H1 (cell line): ENCODE measurements around the gene SLAMF6. TPM values are rescaled to one million over a fixed set of nuclear protein-coding genes. Genes with fewer than 3 reads are reported as not detected.
"Not testable (repeated sequence)": the region's sequence is repeated elsewhere in the genome, so short reads cannot be mapped to it uniquely, and the experiment has no call there.

Experiments used
- CTCF ChIA-PET: fragments of 300-600 bp; sonication (Branson Sonifier 250); formaldehyde crosslinking; loops from one replicate; lab custom pipeline; 2021; ENCODE audit not compliant: partially characterized antibody; lab: Charles Lee
- POLR2A ChIA-PET: fragments of 300-600 bp; sonication (Branson Sonifier 250); formaldehyde crosslinking; loops from one replicate; lab custom pipeline; 2021; ENCODE audit warnings: inconsistent platforms; ENCODE audit not compliant: partially characterized antibody; lab: Charles Lee
- DNase-seq, 2 experiments: peaks; one replicate each; pipeline versions ENCODE4 v3.0.0 to v3.0.0-alpha.2; 2010 to 2022; ENCODE audit warnings: low spot score in 2 of 2, low read depth in 1 of 2, mixed read lengths in 1 of 2
- FAIRE-seq: peaks from 2 replicates; lab custom pipeline; 2011; peaks lifted over from hg19 to GRCh38; lab: Jason Lieb, UNC
- H2AFZ ChIP-seq: 2 replicates; pipeline ENCODE4 v1.8.1; 2012; ENCODE audit warnings: low read length, inconsistent platforms
- H2AK5ac ChIP-seq: 2 replicates; pipeline ENCODE4 v1.6.1; 2013; ENCODE audit warnings: low read depth, low read length
- H2BK120ac ChIP-seq: replicated peaks from 2 replicates; pipeline ENCODE3; 2013; ENCODE audit warnings: low read depth, low read length, inconsistent platforms
- H2BK12ac ChIP-seq: 2 replicates; pipeline ENCODE4 v1.6.1; 2013; ENCODE audit warnings: low read depth, low read length
- H2BK15ac ChIP-seq: 2 replicates; pipeline ENCODE4 v1.6.1; 2013; ENCODE audit warnings: low read length
- H2BK20ac ChIP-seq: 2 replicates; pipeline ENCODE4 v1.6.1; 2013; ENCODE audit warnings: low read length
- H2BK5ac ChIP-seq: 2 replicates; pipeline ENCODE4 v1.6.1; 2013; ENCODE audit warnings: low read depth, low read length
- H3K14ac ChIP-seq: 2 replicates; pipeline ENCODE4 v1.6.1; 2013; ENCODE audit warnings: inconsistent platforms; ENCODE audit not compliant: insufficient read length
- H3K18ac ChIP-seq: 2 replicates; pipeline ENCODE4 v1.6.1; 2013; ENCODE audit warnings: low read length; ENCODE audit errors: extremely low read depth
- H3K23ac ChIP-seq: 2 replicates; pipeline ENCODE4 v1.6.1; 2013; ENCODE audit warnings: inconsistent platforms; ENCODE audit not compliant: insufficient read length
- H3K23me2 ChIP-seq: 2 replicates; pipeline ENCODE4 v1.6.1; 2013; ENCODE audit warnings: low read depth, low read length
- H3K27ac ChIP-seq: 2 replicates; pipeline ENCODE4 v1.6.1; 2011; ENCODE audit warnings: low read depth, low read length, inconsistent platforms
- H3K27me3 ChIP-seq, 4 experiments: replicated peaks in 1 of 4; 1 replicate in 1 of 4; 2 replicates in 3 of 4; pipeline versions ENCODE4 v1.6.1 to v1.8.1; 2011 to 2013; ENCODE audit warnings: low read length in 3 of 4, mild to moderate bottlenecking in 3 of 4, inconsistent platforms in 2 of 4, mixed read lengths in 2 of 4, moderate library complexity in 1 of 4; ENCODE audit not compliant: control insufficient read depth in 3 of 4, insufficient read depth in 3 of 4; ENCODE audit errors: extremely low read depth in 1 of 4
- H3K36me3 ChIP-seq, 4 experiments: 2 replicates each; pipeline versions ENCODE4 v1.6.1 to v1.8.1; 2011 to 2013; ENCODE audit warnings: mild to moderate bottlenecking in 4 of 4, low read length in 3 of 4, moderate library complexity in 2 of 4, control low read depth in 1 of 4, inconsistent platforms in 1 of 4; ENCODE audit not compliant: insufficient read depth in 4 of 4, control insufficient read depth in 2 of 4
- H3K4ac ChIP-seq: replicated peaks from 2 replicates; pipeline ENCODE3; 2013; ENCODE audit warnings: low read length, low read depth, mixed read lengths, inconsistent platforms; ENCODE audit not compliant: insufficient read length
- H3K4me1 ChIP-seq, 4 experiments: replicated peaks in 1 of 4; 1 replicate in 1 of 4; 2 replicates in 3 of 4; pipeline versions ENCODE4 v1.6.1 to v1.8.1; 2011 to 2013; ENCODE audit warnings: low read length in 3 of 4, inconsistent platforms in 2 of 4, mixed read lengths in 1 of 4; ENCODE audit not compliant: insufficient read depth in 4 of 4, control insufficient read depth in 3 of 4
- H3K4me2 ChIP-seq, 2 experiments: 2 replicates each; pipeline versions ENCODE4 v1.6.1 to v1.8.1; 2011 to 2013; ENCODE audit warnings: low read depth in 2 of 2, low read length in 2 of 2, control low read depth in 1 of 2, inconsistent platforms in 1 of 2, mild to moderate bottlenecking in 1 of 2; ENCODE audit not compliant: insufficient read depth in 1 of 2
- H3K4me3 ChIP-seq, 4 experiments: fragments of 200-600, 300-600 bp in 1 of 4; sonication (generic), shearing (Covaris generic), sonication (Bioruptor Twin) in 1 of 4; 2 replicates each; pipeline versions ENCODE4 v1.5.1 to v1.8.1; 2011 to 2016; ENCODE audit warnings: low read length in 4 of 4, low read depth in 3 of 4, control low read depth in 2 of 4, inconsistent platforms in 2 of 4, mild to moderate bottlenecking in 2 of 4, mixed read lengths in 1 of 4, moderate library complexity in 1 of 4; ENCODE audit not compliant: insufficient read depth in 2 of 4; ENCODE audit errors: extremely low read depth in 1 of 4
- H3K56ac ChIP-seq: replicated peaks from 2 replicates; pipeline ENCODE3; 2013; ENCODE audit warnings: low read depth, mild to moderate bottlenecking, mixed read lengths, low read length, inconsistent platforms; ENCODE audit not compliant: insufficient read length
- H3K79me1 ChIP-seq: 2 replicates; pipeline ENCODE4 v1.6.1; 2013; ENCODE audit warnings: low read depth, low read length, control low read depth
- H3K79me2 ChIP-seq, 2 experiments: 2 replicates each; pipeline versions ENCODE4 v1.6.1 to v1.8.1; 2012 to 2013; ENCODE audit warnings: low read length in 2 of 2, mild to moderate bottlenecking in 2 of 2, inconsistent platforms in 1 of 2; ENCODE audit not compliant: insufficient read depth in 2 of 2, control insufficient read depth in 1 of 2
- H3K9ac ChIP-seq, 4 experiments: replicated peaks in 1 of 4; 1 replicate in 1 of 4; 2 replicates in 3 of 4; pipeline versions ENCODE4 v1.6.1 to v1.8.1; 2011 to 2013; ENCODE audit warnings: low read depth in 3 of 4, low read length in 3 of 4, control low read depth in 2 of 4, mild to moderate bottlenecking in 2 of 4, moderate library complexity in 2 of 4, inconsistent platforms in 1 of 4; ENCODE audit errors: extremely low read depth in 1 of 4
- H3K9me3 ChIP-seq, 2 experiments: 2 replicates each; pipeline versions ENCODE4 v1.6.1 to v1.8.1; 2012 to 2013; ENCODE audit warnings: mild to moderate bottlenecking in 2 of 2, moderate library complexity in 2 of 2, control low read depth in 1 of 2, inconsistent platforms in 1 of 2, low read depth in 1 of 2, low read length in 1 of 2, mixed read lengths in 1 of 2; ENCODE audit not compliant: insufficient read depth in 2 of 2
- H4K20me1 ChIP-seq, 2 experiments: replicated peaks in 1 of 2; 2 replicates each; pipeline versions ENCODE3 to v1.8.1; 2011 to 2013; ENCODE audit warnings: inconsistent platforms in 2 of 2, low read length in 2 of 2, mild to moderate bottlenecking in 1 of 2; ENCODE audit not compliant: insufficient read depth in 2 of 2, control insufficient read depth in 1 of 2
- H4K5ac ChIP-seq: 2 replicates; pipeline ENCODE4 v1.6.1; 2013; ENCODE audit warnings: low read length, low read depth, mixed read lengths, inconsistent platforms; ENCODE audit not compliant: insufficient read length
- H4K8ac ChIP-seq: 2 replicates; pipeline ENCODE4 v1.8.0; 2013; ENCODE audit warnings: mild to moderate bottlenecking, moderate library complexity, low read length, inconsistent platforms; ENCODE audit not compliant: insufficient read depth; ENCODE audit errors: extremely low read depth
- H4K91ac ChIP-seq: replicated peaks from 2 replicates; pipeline ENCODE3; 2013; ENCODE audit warnings: low read length, mixed read lengths, inconsistent platforms; ENCODE audit not compliant: insufficient read length
- WGBS, 2 experiments: shearing (Covaris generic) in 1 of 2; methylation state at CpG; one replicate each; pipeline versions ENCODE4 v1.1.6 to v1.1.7; 2013 to 2015; ENCODE audit warnings: low lambda C conversion rate in 2 of 2, mixed read lengths in 2 of 2, inconsistent platforms in 1 of 2, low coverage in 1 of 2, missing lambda C conversion rate in 1 of 2; ENCODE audit not compliant: insufficient replicate concordance in 2 of 2, insufficient coverage in 1 of 2, insufficient read length in 1 of 2; ENCODE audit errors: extremely low coverage in 1 of 2, missing lambda C conversion rate in 1 of 2; 5-methylcytosine and 5-hydroxymethylcytosine counted together
- polyA plus RNA-seq, 7 experiments: library from polyadenylated mRNA; depleted of rRNA in 3 of 7; stranded (reverse) in 5 of 7; unstranded in 2 of 7; fragments of >200 nt in 5 of 7; fragments of 200-250 nt in 2 of 7; gene quantifications; 1 replicate in 5 of 7; 2 replicates in 1 of 7; 4 replicates in 1 of 7; pipeline versions ENCODE4 v1.2.1 to v1.2.3, GENCODE V29; 2011 to 2013; ENCODE audit warnings: missing spikeins in 2 of 7, mixed read lengths in 2 of 7
- total RNA-seq: library from RNA; stranded (reverse); fragmentation: NEBNext Ultra II Directional; extraction: Animal tissue kit (Norgen Biotek cat#: 25700); gene quantifications from 2 replicates; pipeline ENCODE4 v1.2.1, GENCODE V29; 2021

Gene SLAMF6
- total and polyA plus RNA-seq, 2 of the 8 experiments (the other 6 are each of a cell fraction or from before 2014, with no cell fraction given), result not detected

DNA sequence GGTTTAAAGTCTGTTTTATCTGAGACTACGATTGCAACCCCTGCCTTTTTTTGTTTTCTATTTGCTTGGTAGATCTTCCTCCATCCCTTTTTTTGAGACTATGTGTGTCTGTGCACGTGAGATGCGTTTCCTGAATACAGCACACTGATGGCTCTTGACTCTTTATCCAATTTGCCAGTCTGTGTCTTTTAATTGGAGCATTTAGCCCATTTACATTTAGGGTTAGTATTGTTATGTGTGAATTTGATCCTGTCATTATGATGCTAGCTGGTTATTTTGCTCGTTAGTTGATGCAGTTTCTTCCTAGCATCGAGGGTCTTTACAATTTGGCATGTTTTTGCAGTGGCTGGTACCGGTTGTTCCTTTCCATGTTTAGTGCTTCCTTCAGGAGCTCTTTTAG lies 44.0 kb downstream of the SLAMF6 start:
- FAIRE-seq, H3K14ac ChIP-seq, H3K56ac ChIP-seq, H2BK5ac ChIP-seq, H3K4ac ChIP-seq, H3K4me2 ChIP-seq, H3K79me1 ChIP-seq, H4K91ac ChIP-seq, H4K8ac ChIP-seq, DNase-seq, H3K23me2 ChIP-seq, H3K27me3 ChIP-seq, H3K18ac ChIP-seq, H3K9ac ChIP-seq, H3K79me2 ChIP-seq, H2AK5ac ChIP-seq, H3K4me1 ChIP-seq, POLR2A ChIA-PET, H3K27ac ChIP-seq, H2BK15ac ChIP-seq, H4K5ac ChIP-seq, H3K4me3 ChIP-seq, H2BK12ac ChIP-seq, H3K23ac ChIP-seq, H2BK120ac ChIP-seq, CTCF ChIA-PET, H2BK20ac ChIP-seq, H3K36me3 ChIP-seq, H2AFZ ChIP-seq, H4K20me1 ChIP-seq: not testable (repeated sequence)
- WGBS, 2 experiments, result 91% methylated on average over 6 of the region's 6 CpGs; no CpG with 5 or more reads in 1 of the 2 experiments
- H3K9me3 ChIP-seq, result peaks cover 15 to 21% of the 10 kb centered on the region in 2 experiments; a peak in 3 of 4 replicates
